ENCODE measurements around the gene CST3. TPM values are rescaled to one million over a fixed set of nuclear protein-coding genes. Genes with fewer than 3 reads are reported as not detected.
A peak's percentile ranks its signal among the peaks of the same experiment; 100 is the strongest.

The CST3 gene
- total RNA-seq, 2 experiments from 2014 or later = 0.72 to 1.2 TPM

DNA sequence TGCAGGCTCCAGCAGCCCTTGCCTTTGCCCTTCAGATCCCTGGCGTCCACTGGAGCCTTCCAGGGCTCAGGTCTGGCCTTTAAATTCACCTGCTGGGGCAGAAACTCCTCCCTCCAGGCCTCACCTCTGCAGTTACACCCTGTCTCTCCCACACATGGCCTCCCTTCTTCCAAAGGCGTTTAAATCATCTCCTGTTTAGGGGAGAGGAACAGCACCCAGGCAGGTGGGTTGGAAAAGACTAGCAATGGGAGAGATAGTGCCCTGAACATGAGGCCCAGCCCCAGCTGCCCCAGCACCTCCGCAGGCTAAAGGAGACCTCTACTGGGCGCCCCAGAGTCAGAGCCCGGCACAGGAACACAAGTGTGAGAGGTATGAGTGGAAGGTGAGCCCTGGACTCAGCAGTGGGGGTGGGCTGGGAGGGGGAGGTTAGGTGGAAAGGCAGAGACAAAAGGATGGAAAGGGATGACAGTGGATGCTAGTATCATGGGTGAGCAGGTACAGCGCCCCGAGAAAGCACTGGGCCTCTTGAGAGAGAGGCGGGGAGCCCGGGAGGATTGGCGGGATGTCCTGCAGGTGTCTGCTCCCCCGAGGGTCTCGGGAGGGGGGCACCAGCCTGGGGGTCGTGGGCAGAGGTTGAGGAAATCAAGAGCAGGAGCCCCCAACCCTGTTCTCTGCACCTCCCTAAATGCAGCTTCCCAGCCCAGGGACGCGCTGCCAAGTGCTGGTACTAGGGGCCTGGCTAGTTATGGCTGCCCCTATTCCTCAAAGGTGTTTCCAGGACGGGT, 31.7 kb downstream of the CST3 start, which contains the start of gene CST9:
Gene CST9, minus strand, starts transcription at position 51 of the 785 bp plus-strand sequence. CDS start 53 bp downstream, outside the sequence.
- CTCF ChIA-PET = interaction anchor here (0.9 to 18.2 kb wide), 10 partner anchors 8 to 185 kb away, joined by 3 to 176 read pairs (median 4); partner anchors contain the start of genes CSTL1 and NAPB

GRCh38 chr20:23604306-23604705, 33.4 kb downstream of the CST3 start:
- intact Hi-C loops (cut with micrococcal nuclease) = loop anchor here (10.0 kb wide), 1 partner anchor 240 kb away; the partner anchor contains the start of gene GZF1
- H3K4me1 Mint-ChIP-seq (ENCODE audit: low read depth) = peaks cover 4% of the 10 kb centered on the region
- no peaks in the 10 kb centered on the region for H3K9me3 Mint-ChIP-seq
- H3K27me3 Mint-ChIP-seq = no peaks in the 10 kb centered on the region
- no peaks in the 10 kb centered on the region for H3K36me3 Mint-ChIP-seq (ENCODE audit: low read depth)
- no peak overlapping the region for H3K4me3 Mint-ChIP-seq
- DNase-seq (no peak), ATAC-seq (no peak)
- ChIA-PET CTCF (interaction anchor here (1.3 to 18.2 kb wide), 2 partner anchors 31 to 161 kb away, joined by 4 to 176 read pairs; partner anchors contain the start of gene CSTL1), POLR2A (no interaction called here)
- TF ChIP-seq, protein P1, sequence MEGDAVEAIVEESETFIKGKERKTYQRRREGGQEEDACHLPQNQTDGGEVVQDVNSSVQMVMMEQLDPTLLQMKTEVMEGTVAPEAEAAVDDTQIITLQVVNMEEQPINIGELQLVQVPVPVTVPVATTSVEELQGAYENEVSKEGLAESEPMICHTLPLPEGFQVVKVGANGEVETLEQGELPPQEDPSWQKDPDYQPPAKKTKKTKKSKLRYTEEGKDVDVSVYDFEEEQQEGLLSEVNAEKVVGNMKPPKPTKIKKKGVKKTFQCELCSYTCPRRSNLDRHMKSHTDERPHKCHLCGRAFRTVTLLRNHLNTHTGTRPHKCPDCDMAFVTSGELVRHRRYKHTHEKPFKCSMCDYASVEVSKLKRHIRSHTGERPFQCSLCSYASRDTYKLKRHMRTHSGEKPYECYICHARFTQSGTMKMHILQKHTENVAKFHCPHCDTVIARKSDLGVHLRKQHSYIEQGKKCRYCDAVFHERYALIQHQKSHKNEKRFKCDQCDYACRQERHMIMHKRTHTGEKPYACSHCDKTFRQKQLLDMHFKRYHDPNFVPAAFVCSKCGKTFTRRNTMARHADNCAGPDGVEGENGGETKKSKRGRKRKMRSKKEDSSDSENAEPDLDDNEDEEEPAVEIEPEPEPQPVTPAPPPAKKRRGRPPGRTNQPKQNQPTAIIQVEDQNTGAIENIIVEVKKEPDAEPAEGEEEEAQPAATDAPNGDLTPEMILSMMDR (IDR thresholded peaks at IDR 0.05) = no peak
- H3K27ac Mint-ChIP-seq = no peak overlapping the region

More for the DNA sequence above, 31.7 kb downstream of the CST3 start, which contains the start of gene CST9:
- POLR2A ChIA-PET = no interaction called here
- peak; percentile 18 for ATAC-seq
- Mint-ChIP-seq H3K27me3 (no peaks in the 10 kb centered on the region), H3K4me1 (ENCODE audit: low read depth) (peaks cover 4% of the 10 kb centered on the region), H3K36me3 (ENCODE audit: low read depth) (no peaks in the 10 kb centered on the region), H3K9me3 (no peaks in the 10 kb centered on the region), H3K27ac (no peak within 1 kb of the TSS), H3K4me3 (no peak within 1 kb of the TSS)
- TF ChIP-seq, protein P1 (IDR thresholded peaks at IDR 0.05) = no peak
- DNase-seq = no peak
- intact Hi-C loops (cut with micrococcal nuclease) = loop anchor here (1.0 to 10.0 kb wide), 2 partner anchors 164 to 241 kb away; partner anchors contain the start of gene GZF1

- Mint-ChIP-seq H3K27me3 (no peaks in the 10 kb centered on the region), H3K4me1 (ENCODE audit: low read depth) (peaks cover 4% of the 10 kb centered on the region), H3K27ac (no peak overlapping the region), H3K9me3 (no peaks in the 10 kb centered on the region), H3K4me3 (no peak overlapping the region), H3K36me3 (ENCODE audit: low read depth) (no peaks in the 10 kb centered on the region)
- ATAC-seq = no peak
- POLR2A ChIA-PET = interaction anchor here (0.7 to 1.4 kb wide), 2 partner anchors 22 to 162 kb away, joined by 3 read pairs; no protein-coding TSS in a partner anchor
- no peak for DNase-seq
- intact Hi-C loops (cut with micrococcal nuclease) = loop anchor here (10.0 kb wide), 1 partner anchor 239 kb away; the partner anchor contains the start of gene GZF1
- CTCF ChIA-PET = interaction anchor here (1.3 to 18.2 kb wide), 2 partner anchors 30 to 160 kb away, joined by 4 to 176 read pairs; partner anchors contain the start of gene CSTL1
- TF ChIP-seq, protein P1 (IDR thresholded peaks at IDR 0.05) = no peak
Measured at GRCh38 chr20:23603321-23603720, 34.4 kb downstream of the CST3 start.

DNA sequence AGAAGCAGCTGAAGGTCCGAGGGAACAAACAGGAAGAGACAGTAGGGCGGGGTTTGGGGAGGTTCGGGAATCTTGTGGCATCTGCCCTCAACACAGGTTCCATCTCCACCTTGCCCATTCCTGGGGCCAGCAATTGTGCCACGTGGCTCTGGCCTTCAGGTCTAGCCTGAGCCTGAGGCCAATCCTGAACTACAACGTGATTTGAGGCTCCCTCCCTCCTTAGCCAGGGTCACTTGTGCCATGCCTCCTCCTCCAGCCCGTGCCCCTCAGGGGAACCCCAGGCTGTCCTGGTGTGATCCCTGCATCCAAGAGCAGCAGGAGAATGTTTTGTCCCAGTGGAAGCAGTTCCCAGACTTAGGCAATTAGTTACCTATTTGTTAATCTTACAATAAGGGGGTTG, 35.1 kb downstream of the CST3 start:
- H3K4me3 Mint-ChIP-seq = no peak overlapping the region
- TF ChIP-seq, protein P1 (IDR thresholded peaks at IDR 0.05) = no peak
- H3K9me3 Mint-ChIP-seq = no peaks in the 10 kb centered on the region
- H3K27me3 Mint-ChIP-seq = no peaks in the 10 kb centered on the region
- ATAC-seq = no peak
- POLR2A ChIA-PET = interaction anchor here (1.4 kb wide), 1 partner anchor 161 kb away, joined by 3 read pairs; no protein-coding TSS in a partner anchor
- H3K36me3 Mint-ChIP-seq (ENCODE audit: low read depth) = no peaks in the 10 kb centered on the region
- no peak for DNase-seq
- no peak overlapping the region for H3K27ac Mint-ChIP-seq
- intact Hi-C loops (cut with micrococcal nuclease) = loop anchor here (10.0 kb wide), 1 partner anchor 238 kb away; the partner anchor contains the start of gene GZF1
- peaks cover 4% of the 10 kb centered on the region for H3K4me1 Mint-ChIP-seq (ENCODE audit: low read depth)
- CTCF ChIA-PET = interaction anchor here (1.3 to 18.2 kb wide), 2 partner anchors 30 to 159 kb away, joined by 4 to 176 read pairs; partner anchors contain the start of gene CSTL1
